GM18508 (cell line): Measurements from ENCODE around the gene MCF2L2.
"Not testable (repeated sequence)": the region's sequence is repeated elsewhere in the genome, so short reads cannot be mapped to it uniquely, and the experiment has no call there.

Source experiments
- ATAC-seq: cut with Tn5 transposase; IDR thresholded peaks from one replicate; pipeline ENCODE4 v1.9.1; 2021; ENCODE audit warnings: moderate number of reproducible peaks; ENCODE audit not compliant: insufficient read depth, unreplicated experiment

The MCF2L2 gene

GRCh38 chr3:183253528-183254486, 174.6 kb downstream of the MCF2L2 start:
- ATAC-seq, result no peak

GRCh38 chr3:183252973-183253527, 175.4 kb downstream of the MCF2L2 start, which contains the start of gene B3GNT5:
Gene B3GNT5, plus strand, starts transcription at chr3:183253253. Its CDS starts 16,546 bp downstream, at chr3:183269799.
- ATAC-seq, result no peak

GRCh38 chr3:183252118-183252782, 176.2 kb downstream of the MCF2L2 start:
- no peak for ATAC-seq

GRCh38 chr3:183249006-183249718, 179.3 kb downstream of the MCF2L2 start:
- ATAC-seq, result no peak

GRCh38 chr3:183247011-183247589, 181.3 kb downstream of the MCF2L2 start:
- no peak for ATAC-seq

- no peak for ATAC-seq
These were observed 183.4 kb downstream of the MCF2L2 start for GRCh38 chr3:183244981-183245476.

GRCh38 chr3:183244219-183244618, 184.2 kb downstream of the MCF2L2 start:
- no peak for ATAC-seq

- ATAC-seq, result no peak
These were observed 186.0 kb downstream of the MCF2L2 start for GRCh38 chr3:183242431-183242830.

GRCh38 chr3:183239046-183239445, 189.4 kb downstream of the MCF2L2 start:
- no peak for ATAC-seq

- ATAC-seq, result no peak
These were observed 194.5 kb downstream of the MCF2L2 start for GRCh38 chr3:183233966-183234365.

- no peak for ATAC-seq
These were observed 197.6 kb downstream of the MCF2L2 start for GRCh38 chr3:183230826-183231225.

- ATAC-seq, result not testable (repeated sequence)
These were observed 198.2 kb downstream of the MCF2L2 start for GRCh38 chr3:183230251-183230650.

- ATAC-seq, result no peak
These were observed 199.2 kb downstream of the MCF2L2 start for GRCh38 chr3:183229178-183229577.

- ATAC-seq, result no peak
These were observed 200.8 kb downstream of the MCF2L2 start for GRCh38 chr3:183227586-183227985.

GRCh38 chr3:183226333-183226890, 202.0 kb downstream of the MCF2L2 start:
- no peak for ATAC-seq

GRCh38 chr3:183224180-183224970, 204.0 kb downstream of the MCF2L2 start:
- no peak for ATAC-seq

GRCh38 chr3:183222631-183223235, 205.7 kb downstream of the MCF2L2 start:
- ATAC-seq, result no peak

GRCh38 chr3:183220828-183221227, 207.6 kb downstream of the MCF2L2 start:
- ATAC-seq, result no peak
